DMS114 treated with DMSO at 0.1 percent for 48 hours (cell line): ENCODE data around the gene MSGN1.

Experiments
- DNase-seq: peaks from one replicate; lab custom pipeline; 2025; ENCODE audit not compliant: unreplicated experiment; lab: John Stamatoyannopoulos, UW

MSGN1 gene, protein sequence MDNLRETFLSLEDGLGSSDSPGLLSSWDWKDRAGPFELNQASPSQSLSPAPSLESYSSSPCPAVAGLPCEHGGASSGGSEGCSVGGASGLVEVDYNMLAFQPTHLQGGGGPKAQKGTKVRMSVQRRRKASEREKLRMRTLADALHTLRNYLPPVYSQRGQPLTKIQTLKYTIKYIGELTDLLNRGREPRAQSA

DNA sequence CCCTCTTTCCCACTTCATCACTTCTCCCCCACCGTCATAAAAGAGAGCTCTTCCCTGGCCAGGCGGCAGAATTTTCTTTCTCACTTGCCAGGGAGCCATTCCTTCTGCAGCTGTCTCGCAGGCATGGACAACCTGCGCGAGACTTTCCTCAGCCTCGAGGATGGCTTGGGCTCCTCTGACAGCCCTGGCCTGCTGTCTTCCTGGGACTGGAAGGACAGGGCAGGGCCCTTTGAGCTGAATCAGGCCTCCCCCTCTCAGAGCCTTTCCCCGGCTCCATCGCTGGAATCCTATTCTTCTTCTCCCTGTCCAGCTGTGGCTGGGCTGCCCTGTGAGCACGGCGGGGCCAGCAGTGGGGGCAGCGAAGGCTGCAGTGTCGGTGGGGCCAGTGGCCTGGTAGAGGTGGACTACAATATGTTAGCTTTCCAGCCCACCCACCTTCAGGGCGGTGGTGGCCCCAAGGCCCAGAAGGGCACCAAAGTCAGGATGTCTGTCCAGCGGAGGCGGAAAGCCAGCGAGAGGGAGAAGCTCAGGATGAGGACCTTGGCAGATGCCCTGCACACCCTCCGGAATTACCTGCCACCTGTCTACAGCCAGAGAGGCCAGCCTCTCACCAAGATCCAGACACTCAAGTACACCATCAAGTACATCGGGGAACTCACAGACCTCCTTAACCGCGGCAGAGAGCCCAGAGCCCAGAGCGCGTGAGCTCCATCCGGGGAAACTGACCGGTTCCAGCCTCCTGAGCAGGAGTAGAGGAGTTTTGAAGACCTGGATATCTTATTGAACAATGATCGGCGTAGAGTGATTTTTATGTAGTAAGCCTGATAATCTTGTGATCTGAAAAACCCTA lies at the start of gene MSGN1:
Gene MSGN1, plus strand, starts transcription at position 65 of the 850 bp plus-strand sequence. Its CDS starts 59 bp downstream, at position 124.
- DNase-seq, result no peak

DNA sequence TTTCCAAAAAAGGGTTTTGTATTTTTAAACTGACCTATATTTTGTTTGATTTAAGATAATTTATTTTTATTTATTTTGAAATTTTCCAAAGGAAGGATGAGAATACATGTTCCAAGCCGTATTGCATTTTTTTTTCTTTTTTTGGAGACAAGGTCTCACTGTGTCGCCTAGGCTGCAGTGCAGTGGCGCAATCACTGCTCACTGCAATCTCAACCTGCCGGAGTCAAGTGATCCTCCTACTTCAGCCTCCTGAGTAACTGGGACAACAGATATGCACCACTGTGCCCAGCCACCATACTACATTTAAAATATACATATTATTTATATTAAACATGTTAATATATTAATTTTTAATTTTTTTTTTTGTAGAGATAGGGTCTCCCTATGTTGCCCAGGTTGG lies 47.4 kb upstream of the MSGN1 start:
- DNase-seq, result no peak

DNA sequence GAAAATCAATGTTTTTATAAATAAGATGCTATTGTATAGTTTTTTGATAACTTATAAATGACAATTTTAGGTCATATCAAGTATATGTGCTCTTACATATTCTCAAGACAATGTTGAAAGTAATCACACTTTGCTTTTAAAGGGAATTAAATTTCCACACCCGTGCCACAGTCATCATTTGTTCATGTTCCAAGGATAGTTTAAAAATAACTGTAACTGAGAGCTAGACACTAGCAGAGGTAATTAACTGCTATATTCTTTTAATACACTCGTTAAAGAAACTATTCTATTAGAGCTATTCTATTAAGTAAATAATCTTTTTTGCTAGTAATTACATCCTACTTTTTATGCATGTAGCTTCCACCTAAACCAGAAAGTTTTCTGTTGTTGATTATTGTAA lies 44.3 kb upstream of the MSGN1 start:
- no peak for DNase-seq

DNA sequence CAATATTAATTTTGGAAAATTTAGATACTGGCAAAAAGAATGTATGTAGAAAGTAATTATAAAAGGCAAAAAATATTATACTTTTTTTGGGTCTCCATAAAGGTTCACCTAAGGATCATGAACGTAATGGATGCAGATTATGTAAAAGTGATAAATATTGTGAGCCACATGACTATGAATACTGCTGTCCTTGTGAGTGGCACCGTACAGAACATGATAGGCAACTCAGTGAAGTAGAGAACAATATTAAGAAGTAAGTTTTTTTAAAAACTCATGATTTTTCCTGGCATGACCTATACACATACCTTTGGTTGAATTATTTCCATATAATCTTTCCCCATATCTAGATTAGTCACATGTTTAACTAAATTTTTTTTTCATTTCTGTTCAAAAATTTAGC lies 43.7 kb upstream of the MSGN1 start:
- DNase-seq, result no peak

DNA sequence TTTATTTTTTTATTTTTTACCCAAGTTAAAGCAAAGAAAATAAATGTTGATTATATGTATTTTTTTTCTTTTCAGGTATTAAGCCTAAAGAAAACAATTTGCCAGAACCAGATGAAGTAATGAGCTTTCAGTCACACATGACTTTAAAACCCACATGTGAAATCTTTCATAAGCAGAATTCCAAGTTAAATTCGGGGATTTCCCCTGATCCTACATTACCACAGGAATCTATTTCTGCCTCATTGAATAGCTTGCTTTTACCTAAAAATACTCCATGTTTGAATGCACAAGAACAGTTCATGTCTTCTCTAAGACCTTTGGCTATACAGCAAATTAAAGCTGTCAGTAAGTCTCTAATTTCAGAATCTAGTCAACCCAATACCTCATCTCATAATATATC lies 35.7 kb upstream of the MSGN1 start:
- no peak for DNase-seq

DNA sequence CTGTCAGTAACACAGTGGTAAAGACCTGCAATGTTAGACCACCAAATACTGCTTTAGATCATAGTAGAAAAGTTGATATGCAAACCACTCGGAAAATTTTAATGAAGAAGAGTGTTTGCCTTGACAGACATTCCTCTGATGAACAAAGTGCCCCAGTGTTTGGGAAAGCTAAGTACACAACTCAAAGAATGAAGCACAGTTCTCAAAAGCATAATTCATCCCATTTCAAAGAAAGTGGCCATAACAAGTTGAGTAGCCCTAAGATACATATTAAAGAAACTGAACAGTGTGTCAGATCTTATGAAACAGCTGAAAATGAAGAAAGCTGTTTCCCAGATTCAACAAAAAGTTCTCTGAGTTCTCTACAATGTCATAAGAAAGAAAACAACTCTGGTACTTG lies 34.8 kb upstream of the MSGN1 start:
- no peak for DNase-seq

DNA sequence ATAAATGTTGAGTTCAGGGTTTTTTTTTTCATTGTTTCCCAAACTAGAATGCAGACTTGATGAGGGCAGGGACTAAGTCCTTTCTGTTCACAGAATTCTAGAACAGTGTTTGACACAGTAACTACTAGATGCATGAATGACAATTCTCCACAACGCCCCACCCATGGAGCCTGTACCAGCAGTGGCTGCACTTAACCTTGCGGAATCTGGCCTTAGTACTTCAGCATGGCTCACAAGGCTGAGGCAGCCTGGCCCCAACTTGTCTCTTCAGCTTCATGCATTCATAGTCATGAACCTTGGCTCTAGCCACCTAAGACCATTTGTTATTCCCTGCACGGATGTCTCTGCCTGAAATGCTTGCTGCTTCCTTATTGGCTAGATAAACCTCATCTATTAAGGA lies 29.5 kb upstream of the MSGN1 start:
- no peak for DNase-seq

DNA sequence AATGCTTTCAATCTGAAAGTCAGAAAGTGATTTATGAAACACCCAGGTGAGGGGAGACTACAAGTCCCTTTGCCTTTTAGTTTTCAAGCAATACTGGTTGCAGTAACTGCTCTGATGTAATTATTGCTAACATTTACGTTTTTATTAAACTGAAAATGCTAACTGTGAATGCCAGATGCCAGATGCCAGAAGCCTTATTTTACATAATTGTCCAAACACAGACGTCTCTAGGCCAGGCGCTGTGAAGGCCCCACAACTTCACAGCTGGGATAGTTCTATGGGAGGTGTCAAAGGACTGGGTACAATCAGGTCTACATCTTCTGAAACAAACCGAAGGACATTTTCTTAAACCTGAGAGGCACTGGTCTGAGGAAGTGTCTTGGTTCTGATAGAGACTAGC lies 27.5 kb upstream of the MSGN1 start:
- no peak for DNase-seq

DNA sequence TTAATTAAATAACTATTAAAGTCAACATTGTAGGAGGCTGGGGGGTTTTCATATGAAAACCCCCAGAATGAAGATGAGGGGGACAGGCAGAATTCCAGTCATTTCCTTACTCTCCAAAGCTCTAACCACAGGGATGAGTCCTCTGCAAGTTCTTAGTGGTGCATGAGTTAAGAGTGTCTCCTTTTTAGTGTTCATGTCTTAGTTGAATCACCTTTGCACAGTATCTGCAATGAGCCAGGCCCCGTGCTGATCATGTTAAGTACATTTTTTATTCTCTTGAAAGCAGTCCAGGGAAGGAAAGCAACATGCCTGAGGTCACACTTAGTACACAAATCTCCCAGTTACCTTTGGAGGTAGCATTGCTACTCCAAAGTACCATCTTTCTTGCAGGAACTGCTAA lies 25.7 kb upstream of the MSGN1 start:
- DNase-seq, result no peak

DNA sequence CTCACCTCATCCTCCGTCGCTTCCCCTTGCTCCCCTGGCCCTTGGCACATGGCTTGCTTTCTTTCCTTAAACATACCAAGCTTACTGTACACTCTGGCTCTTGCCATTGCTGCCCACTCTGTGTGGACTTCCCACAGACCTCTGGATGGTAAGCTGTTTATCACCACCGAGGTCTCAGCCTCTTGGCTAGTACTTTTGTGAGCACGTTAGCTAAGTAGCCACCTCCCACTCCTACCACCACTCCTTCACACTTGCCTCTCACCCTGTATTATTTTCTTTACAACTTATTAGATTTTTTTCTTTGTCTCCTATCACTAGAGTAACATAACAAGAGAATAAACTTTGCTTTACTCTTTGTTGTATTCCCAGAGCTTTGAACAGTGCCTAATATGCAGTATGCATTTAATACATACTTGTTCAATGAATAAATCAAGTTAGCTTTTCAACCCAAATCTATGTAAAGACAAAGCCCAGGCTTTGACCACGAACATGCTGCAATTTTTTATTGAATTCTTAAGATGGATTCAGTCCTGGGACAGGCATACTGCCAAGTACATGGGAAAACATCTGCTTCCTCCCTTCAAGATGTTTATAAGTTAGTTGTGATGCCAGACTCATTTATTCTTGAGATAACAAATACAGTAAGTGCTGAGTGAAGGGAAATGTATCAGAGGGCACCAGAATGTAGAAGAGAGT lies 25.0 kb upstream of the MSGN1 start:
- DNase-seq, result no peak

DNA sequence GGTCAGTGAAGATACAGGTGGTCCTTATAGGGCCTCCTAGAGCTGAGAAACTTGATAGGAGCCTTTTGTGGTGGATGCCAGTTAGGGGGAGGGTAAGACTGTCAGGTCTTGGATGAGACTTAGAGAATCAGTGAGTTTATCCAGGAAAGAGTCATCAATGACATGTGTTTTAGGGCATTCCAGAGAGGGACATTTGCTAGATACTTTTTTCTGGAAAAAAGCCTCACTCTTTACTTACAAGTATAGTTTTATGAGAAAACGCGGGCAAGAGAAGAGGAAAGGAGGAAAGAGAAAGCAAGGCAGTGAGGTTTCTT lies 24.5 kb upstream of the MSGN1 start:
- DNase-seq, result no peak

DNA sequence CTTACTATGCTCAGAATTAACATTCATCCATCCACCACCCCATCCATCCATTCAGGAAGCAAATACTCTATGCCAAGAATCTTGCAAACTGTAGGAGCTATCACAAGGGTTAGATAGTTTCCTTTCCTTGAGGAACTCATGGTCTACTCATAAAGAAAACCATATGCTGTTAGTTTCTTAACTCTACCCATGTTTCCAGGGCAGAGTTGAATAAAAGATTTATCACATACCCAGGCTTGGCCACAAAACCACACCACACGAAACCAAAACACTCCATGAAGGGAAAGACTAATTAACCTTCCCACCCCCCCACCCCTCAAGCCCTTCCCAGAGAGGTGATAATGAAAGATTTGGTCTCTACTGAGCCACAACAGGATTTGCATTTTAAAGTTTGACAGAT lies 23.7 kb upstream of the MSGN1 start:
- DNase-seq, result no peak

DNA sequence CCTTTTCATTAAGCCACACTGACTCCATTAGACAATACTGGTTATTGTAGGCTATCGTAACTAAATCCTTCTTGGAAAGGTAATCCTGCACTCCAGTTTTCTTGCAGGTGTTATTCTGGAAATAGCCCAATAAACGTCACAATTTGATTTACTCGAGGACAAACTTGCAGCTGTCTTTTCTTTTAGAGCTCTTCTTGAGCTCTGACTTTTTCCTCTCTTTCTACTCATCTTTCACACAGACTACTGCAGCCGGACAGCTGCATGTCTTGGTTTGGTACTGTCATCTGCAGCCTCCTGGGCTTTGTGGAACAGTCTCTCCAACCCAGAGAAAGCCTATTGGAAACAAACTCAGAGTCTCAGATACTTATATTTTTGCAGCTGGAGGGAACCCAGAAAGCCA lies 23.0 kb upstream of the MSGN1 start:
- no peak for DNase-seq

DNA sequence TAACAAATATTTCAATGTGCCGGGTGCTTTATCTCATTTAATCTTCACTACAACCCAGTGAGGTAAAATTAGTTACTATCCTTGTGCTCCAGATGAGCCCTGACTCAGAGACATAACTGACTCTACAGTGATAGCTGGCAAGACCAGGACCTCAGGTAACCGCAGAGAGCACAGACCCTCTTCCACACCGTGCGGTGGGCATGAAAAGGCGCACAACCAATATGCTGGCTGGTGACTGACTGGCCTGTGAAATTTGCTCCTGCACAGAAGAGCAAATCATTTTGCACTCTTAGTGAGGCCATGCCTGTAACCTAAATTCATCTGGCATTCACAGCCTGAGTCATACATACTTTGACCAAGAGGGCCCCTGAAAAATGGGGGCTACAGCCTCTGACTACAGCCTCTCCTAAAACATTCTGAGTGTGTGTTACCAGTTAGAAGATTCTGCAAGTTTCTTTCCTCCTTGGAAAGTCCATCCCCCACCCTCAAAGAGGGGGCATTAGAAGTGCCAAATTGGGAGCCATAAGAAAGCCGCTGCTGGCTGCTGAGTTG lies 22.4 kb upstream of the MSGN1 start:
- no peak for DNase-seq

DNA sequence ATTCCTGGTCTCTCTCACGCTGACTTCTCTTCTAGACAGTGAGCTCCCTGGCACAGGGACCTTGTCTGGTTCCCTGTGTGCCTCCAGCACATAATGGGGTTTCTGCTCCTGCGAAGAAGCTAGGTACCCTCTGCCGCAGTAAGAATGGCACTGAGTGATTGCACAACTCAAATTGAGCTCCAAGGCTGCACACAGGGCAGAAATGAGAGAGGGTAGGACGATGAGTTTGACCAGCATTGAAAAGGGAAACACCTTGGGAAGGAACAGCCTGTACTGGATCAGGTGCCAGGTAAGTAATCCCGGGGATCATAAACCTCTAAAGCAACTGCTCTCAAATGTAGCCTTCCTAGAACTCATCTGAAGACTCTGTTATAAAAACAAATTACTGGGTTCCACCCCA lies 21.0 kb upstream of the MSGN1 start:
- no peak for DNase-seq

DNA sequence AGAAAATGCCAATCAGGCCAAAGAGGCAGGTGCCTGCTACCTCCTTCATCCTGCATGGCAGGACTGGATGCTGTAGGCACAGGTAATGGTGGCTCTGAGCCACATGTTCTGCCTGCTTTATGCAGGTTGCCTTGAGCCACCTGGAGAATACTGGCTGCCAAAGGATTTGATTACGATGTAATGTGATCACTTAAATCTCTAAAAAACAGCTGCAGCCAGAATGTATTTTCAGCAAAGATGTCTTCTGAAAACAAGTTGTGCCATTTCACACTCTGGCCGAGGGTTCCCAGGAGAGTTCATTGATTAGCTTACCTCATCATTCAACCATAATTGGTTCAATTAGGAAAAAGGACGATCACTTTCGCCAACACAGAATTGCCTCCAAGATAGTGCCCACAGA lies 17.9 kb upstream of the MSGN1 start:
- DNase-seq, result no peak

DNA sequence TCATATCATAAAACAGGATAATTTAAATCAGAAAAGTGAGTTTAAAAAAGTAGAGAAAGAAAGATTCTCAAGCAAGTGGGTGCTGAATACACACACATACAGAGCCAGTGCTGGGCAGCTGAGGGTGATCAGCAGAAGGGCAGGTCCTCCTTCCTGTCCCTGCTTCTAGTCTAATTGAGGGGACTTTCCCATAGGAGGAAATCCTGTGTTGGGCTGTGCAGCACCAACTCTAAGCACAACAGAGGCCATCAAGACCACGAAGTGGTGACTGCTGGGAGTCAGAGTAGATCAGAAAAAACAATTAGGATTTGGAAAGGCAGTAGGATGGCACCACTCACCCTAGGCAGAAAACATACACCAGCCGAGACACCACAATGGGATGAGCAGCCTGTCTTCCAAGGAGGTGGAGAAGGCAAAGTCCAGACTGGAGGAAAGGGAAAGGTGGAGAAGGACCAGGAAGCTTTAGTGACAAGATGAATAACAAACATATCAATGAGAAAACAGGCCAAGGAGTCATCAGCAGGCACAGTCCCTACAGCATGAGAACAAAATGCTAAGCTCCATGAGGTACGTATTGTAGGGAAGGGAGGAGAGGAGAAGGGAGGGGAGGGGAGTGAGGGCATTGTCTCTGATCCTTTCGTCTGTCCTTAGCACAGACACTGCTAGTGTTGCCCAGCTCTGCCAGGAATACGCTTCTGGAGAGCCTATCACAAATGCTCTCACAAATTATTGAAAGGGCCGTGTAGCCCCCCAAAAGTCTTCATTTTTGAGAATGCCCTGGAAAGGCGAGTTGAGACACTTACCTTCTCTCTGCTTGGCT lies 16.7 kb upstream of the MSGN1 start:
- DNase-seq, result no peak

DNA sequence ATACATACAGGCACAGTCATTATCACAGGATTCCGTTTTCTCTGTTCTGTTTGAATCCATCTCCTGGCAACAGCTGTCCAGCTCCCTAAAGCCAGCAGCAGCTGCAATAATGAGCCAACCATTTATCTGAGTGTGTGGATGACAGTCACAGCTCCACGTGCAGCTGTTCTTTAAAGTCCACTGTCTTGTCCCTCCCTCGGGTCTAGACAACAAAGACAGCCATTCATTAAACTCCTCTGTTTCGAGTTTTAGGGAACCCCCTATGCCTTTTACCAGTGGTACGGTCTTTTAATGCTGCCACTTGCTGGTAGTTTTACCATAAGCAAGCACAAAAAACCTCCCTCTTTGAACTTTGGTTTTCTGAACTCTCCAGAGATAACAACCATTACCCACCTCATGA lies 16.0 kb upstream of the MSGN1 start:
- no peak for DNase-seq

DNA sequence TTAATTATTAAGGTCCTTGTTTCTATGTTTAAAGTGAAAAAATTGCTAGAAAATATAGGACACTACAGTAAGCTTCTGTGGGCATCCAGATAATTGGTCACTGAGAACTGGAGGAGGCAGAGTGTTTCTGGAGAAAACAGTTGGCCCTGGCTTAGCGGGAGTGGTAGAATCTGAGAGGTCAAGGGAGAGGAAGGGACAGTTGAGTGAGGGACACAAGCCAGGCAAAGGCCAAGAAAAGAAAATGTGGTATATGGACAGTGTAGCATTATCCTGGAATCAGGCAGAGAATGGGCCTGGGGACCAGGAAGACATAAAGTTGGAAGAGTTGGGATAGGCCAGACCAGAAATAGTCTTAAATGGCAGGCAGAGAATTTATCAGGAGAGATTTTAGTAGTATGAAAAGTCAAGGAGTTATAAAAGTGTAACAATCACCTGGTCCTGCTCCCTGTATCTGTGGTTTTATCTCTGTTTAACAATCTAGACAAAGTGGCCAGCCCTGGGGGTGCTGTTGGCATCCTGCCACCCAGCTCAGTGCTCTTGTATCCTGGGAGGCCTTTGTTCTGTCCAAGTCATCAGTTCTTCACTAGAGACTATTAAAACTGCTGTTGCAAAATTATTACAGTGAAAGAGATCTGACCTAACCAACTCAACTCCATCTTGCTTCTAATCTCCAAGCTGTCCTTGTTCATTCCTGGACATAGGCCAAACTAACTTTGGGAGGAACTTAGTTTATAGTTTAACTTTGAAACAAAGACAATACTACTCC lies 15.4 kb upstream of the MSGN1 start:
- DNase-seq, result no peak

DNA sequence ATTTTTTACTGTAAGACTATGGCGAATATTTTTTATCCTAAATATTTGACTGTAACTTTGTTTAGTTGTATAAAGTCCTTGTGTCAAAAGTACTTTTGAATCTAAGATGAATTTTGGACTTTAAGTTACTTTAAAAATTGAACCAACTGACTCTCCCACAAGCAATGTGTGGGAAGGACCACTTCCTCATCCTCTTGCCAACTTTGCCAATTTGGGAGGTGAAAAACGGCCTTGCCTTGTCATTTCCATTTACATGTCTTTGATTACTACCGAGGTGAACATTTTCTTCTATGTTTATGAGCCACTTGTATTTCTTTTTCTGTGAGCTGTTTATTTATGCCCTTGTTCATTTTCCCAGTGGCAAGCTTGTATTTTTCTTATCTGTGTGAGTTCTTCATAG lies 12.8 kb upstream of the MSGN1 start:
- DNase-seq, result no peak

DNA sequence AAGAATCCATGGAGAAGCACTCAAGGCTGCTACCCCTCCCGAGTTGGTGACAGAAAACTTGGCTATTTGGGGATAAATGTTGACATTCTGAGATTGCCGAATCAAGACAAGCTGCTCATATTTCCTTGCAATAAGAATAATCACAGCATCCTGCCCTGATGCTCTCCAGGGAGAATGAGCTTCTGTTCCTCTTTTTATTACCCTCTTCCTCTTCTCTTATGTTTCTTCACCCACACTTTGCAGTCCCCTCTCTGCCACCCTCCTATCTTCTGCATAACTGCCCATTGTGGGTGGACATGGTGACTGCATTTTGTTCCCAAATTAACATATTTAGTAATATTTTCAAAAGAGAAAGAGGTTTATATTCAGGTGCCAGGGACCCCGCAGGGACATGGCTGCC lies 11.9 kb upstream of the MSGN1 start:
- no peak for DNase-seq
